Stomach (tissue), 4 donors: Measurements from ENCODE around the gene ERFL.

ENCODE experiments used
- EP300 ChIP-seq: sonication (generic); formaldehyde crosslinking; IDR thresholded peaks from one replicate; pipeline ENCODE4 v1.6.1; 2017; ENCODE audit warnings: antibody characterized with exemption
- POLR2A ChIP-seq, 4 donors: fragments of 450-650 bp; IDR thresholded peaks; one replicate each; pipeline ENCODE4 v1.6.1; 2016; ENCODE audit warnings: antibody characterized with exemption in 4 of 4, control low read depth in 2 of 4, mild to moderate bottlenecking in 1 of 4, moderate library complexity in 1 of 4
- POLR2AphosphoS5 ChIP-seq, 3 donors: sonication (generic); formaldehyde crosslinking; IDR thresholded peaks; one replicate each; pipeline ENCODE4 v1.6.1; 2016; ENCODE audit warnings: antibody characterized with exemption in 3 of 3
- TF ChIP-seq, protein P1 (sequence below), 7 experiments: fragments of 450-650 bp in 4 of 7; fragments of 200-600 bp in 3 of 7; sonication (generic) in 3 of 7; IDR thresholded peaks; one replicate each; pipeline ENCODE4 v1.5.1; 2016 to 2019; ENCODE audit warnings: antibody characterized with exemption in 7 of 7, control low read depth in 2 of 7, mild to moderate bottlenecking in 1 of 7

DNA sequence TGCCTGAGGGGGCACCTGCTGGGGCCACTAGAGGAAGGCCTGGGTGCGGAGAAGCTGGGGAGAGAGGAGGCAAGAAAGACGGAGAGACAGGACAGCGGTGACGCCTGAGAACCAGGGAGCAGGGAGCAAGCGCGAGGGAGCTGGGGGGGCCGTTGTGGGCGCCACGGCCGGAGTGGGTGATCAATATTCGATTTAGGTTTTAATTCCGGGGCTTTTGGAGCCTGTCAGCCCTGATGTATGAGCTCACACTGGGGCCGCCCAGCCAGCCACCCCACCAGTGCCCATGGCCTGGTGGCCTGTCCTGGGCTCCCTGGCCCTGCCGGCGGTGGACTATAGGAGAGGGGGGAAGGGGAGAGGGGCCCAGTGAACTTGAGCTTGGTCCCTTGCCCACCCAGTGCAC, 8.7 kb upstream of the ERFL start:
- TF ChIP-seq, protein P1, sequence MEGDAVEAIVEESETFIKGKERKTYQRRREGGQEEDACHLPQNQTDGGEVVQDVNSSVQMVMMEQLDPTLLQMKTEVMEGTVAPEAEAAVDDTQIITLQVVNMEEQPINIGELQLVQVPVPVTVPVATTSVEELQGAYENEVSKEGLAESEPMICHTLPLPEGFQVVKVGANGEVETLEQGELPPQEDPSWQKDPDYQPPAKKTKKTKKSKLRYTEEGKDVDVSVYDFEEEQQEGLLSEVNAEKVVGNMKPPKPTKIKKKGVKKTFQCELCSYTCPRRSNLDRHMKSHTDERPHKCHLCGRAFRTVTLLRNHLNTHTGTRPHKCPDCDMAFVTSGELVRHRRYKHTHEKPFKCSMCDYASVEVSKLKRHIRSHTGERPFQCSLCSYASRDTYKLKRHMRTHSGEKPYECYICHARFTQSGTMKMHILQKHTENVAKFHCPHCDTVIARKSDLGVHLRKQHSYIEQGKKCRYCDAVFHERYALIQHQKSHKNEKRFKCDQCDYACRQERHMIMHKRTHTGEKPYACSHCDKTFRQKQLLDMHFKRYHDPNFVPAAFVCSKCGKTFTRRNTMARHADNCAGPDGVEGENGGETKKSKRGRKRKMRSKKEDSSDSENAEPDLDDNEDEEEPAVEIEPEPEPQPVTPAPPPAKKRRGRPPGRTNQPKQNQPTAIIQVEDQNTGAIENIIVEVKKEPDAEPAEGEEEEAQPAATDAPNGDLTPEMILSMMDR (IDR thresholded peaks at IDR 0.05) = no peak
- TF ChIP-seq POLR2A (IDR thresholded peaks at IDR 0.05) (no peak), POLR2AphosphoS5 (IDR thresholded peaks at IDR 0.05) (no peak), EP300 (no peak)
